Endothelial cell of umbilical vein (primary cell): ENCODE measurements around the gene PXMP4. TPM values are rescaled to one million over a fixed set of nuclear protein-coding genes. Genes with fewer than 3 reads are reported as not detected.

Experiments
- BruUV-seq: library from RNA; stranded (reverse); fragments of 400-500 nt; replicated peaks from 2 replicates; lab custom pipeline; 2021; lab: Mats Ljungman, UMichigan
- CTCF ChIA-PET: fragments of 300-600, 350-600 bp; sonication (Branson Sonifier 250); formaldehyde crosslinking; loops from one replicate; lab custom pipeline; 2021; ENCODE audit warnings: antibody characterized with exemption, inconsistent platforms; lab: Charles Lee
- POLR2A ChIA-PET: fragments of 300-600, 350-600 bp; sonication (Branson Sonifier 250); formaldehyde crosslinking; loops from one replicate; lab custom pipeline; 2021; ENCODE audit warnings: antibody characterized with exemption, inconsistent platforms; lab: Charles Lee
- DNase-seq: peaks from one replicate; pipeline ENCODE4 v3.0.0-alpha.2; 2011; ENCODE audit warnings: low read depth, low spot score
- FAIRE-seq: peaks from 2 replicates; lab custom pipeline; 2011; peaks lifted over from hg19 to GRCh38; lab: Jason Lieb, UNC
- H2AFZ ChIP-seq: 2 replicates; pipeline ENCODE4 v1.6.0; 2012; ENCODE audit warnings: low read depth, low read length, control low read depth, inconsistent platforms
- H3K27ac ChIP-seq: 2 replicates; pipeline ENCODE4 v1.5.1; 2011; ENCODE audit warnings: low read depth, mild to moderate bottlenecking, control low read depth, low read length, moderate library complexity; ENCODE audit not compliant: insufficient read depth
- H3K27me3 ChIP-seq, 2 experiments: 2 replicates each; pipeline versions ENCODE4 v1.6.0 to v1.6.1; 2011; ENCODE audit warnings: low read length in 2 of 2, mixed read lengths in 1 of 2; ENCODE audit not compliant: control insufficient read depth in 2 of 2, insufficient read depth in 2 of 2
- H3K36me3 ChIP-seq, 2 experiments: 2 replicates in 1 of 2; 3 replicates in 1 of 2; pipeline ENCODE4 v1.5.1; 2011; ENCODE audit warnings: low read length in 2 of 2, mild to moderate bottlenecking in 1 of 2, moderate library complexity in 1 of 2; ENCODE audit not compliant: control insufficient read depth in 2 of 2, insufficient read depth in 2 of 2; ENCODE audit errors: extremely low read depth in 1 of 2
- H3K4me1 ChIP-seq: 3 replicates; pipeline ENCODE4 v1.5.1; 2011; ENCODE audit warnings: mild to moderate bottlenecking, low read length; ENCODE audit not compliant: control insufficient read depth, insufficient read depth; ENCODE audit errors: extremely low read depth
- H3K4me2 ChIP-seq: 2 replicates; pipeline ENCODE4 v1.6.1; 2011; ENCODE audit warnings: low read length, control low read depth, mixed read lengths; ENCODE audit not compliant: insufficient read depth
- H3K4me3 ChIP-seq, 3 experiments: fragments of 200-600 bp in 1 of 3; sonication (generic), shearing (Covaris generic) in 1 of 3; replicated peaks in 1 of 3; 2 replicates each; pipeline ENCODE4 v1.5.1; 2011 to 2016; ENCODE audit warnings: control low read depth in 3 of 3, low read length in 3 of 3, mild to moderate bottlenecking in 2 of 3, inconsistent platforms in 1 of 3, low read depth in 1 of 3, moderate library complexity in 1 of 3; ENCODE audit not compliant: insufficient read depth in 1 of 3
- H3K79me2 ChIP-seq: 2 replicates; pipeline ENCODE4 v1.6.0; 2012; ENCODE audit warnings: low read length, inconsistent platforms; ENCODE audit not compliant: control insufficient read depth, insufficient read depth
- H3K9ac ChIP-seq: replicated peaks from 2 replicates; pipeline ENCODE3; 2011; ENCODE audit warnings: low read length, control low read depth; ENCODE audit not compliant: insufficient read depth; ENCODE audit errors: extremely low read depth
- H3K9me1 ChIP-seq: replicated peaks from 3 replicates; pipeline ENCODE4 v1.6.0; 2011; ENCODE audit warnings: mild to moderate bottlenecking, low read length; ENCODE audit not compliant: control insufficient read depth, insufficient read depth; ENCODE audit errors: extremely low read depth
- H3K9me3 ChIP-seq: replicated peaks from 2 replicates; pipeline ENCODE4 v1.5.1; 2012; ENCODE audit warnings: low read length, inconsistent platforms; ENCODE audit not compliant: control insufficient read depth, insufficient read depth
- H4K20me1 ChIP-seq: replicated peaks from 2 replicates; pipeline ENCODE3; 2011; ENCODE audit warnings: mild to moderate bottlenecking, low read length; ENCODE audit not compliant: control insufficient read depth, insufficient read depth; ENCODE audit errors: extremely low read depth
- GATA2 ChIP-seq: IDR thresholded peaks from 2 replicates; pipeline ENCODE4 v1.7.0; 2011; ENCODE audit warnings: low read depth, mild to moderate bottlenecking, moderate library complexity, mixed read lengths, low read length; ENCODE audit not compliant: insufficient read length, insufficient read depth
- MYC ChIP-seq: IDR thresholded peaks from one replicate; pipeline ENCODE4 v1.6.1; 2011; ENCODE audit warnings: mild to moderate bottlenecking, low read depth, low read length
- dilution Hi-C: fragments of 300-500 bp; cut with MboI; formaldehyde crosslinking; loops from one replicate; pipeline ENCODE4 v1.15.0; 2019; ENCODE audit warnings: low sequenced_read_pairs; ENCODE audit not compliant: extremely low pct_ligation_motif_present
- intact Hi-C: fragments of 100-400 bp; cut with micrococcal nuclease; formaldehyde crosslinking; loops from one replicate; pipeline ENCODE4 v1.10.0; 2022
- polyA plus RNA-seq, 4 experiments: library from polyadenylated mRNA; depleted of rRNA in 3 of 4; stranded (reverse) in 3 of 4; unstranded in 1 of 4; fragments of >200 nt; gene quantifications; 2 replicates each; pipeline versions ENCODE4 v1.2.1 to v1.2.3, GENCODE V29; 2011 to 2012; ENCODE audit warnings: missing spikeins in 1 of 4
- total RNA-seq: library from RNA; stranded (reverse); gene quantifications from 2 replicates; pipeline ENCODE4 v1.2.3, GENCODE V29; 2021
- TF ChIP-seq, protein P1 (sequence below), 2 donors: IDR thresholded peaks; 1 replicate in 1 of 2; 2 replicates in 1 of 2; pipeline ENCODE4 v1.5.1; 2011; ENCODE audit warnings: low read length in 2 of 2, mild to moderate bottlenecking in 2 of 2, moderate library complexity in 2 of 2, control low read depth in 1 of 2, inconsistent platforms in 1 of 2, low read depth in 1 of 2; ENCODE audit not compliant: insufficient read depth in 1 of 2; ENCODE audit errors: extremely low read depth in 1 of 2

PXMP4 gene
- total and polyA plus RNA-seq, 2 donors (not counting 3 experiments of a cell fraction or from before 2014, with no cell fraction given): 6.9 to 8.5 TPM

DNA sequence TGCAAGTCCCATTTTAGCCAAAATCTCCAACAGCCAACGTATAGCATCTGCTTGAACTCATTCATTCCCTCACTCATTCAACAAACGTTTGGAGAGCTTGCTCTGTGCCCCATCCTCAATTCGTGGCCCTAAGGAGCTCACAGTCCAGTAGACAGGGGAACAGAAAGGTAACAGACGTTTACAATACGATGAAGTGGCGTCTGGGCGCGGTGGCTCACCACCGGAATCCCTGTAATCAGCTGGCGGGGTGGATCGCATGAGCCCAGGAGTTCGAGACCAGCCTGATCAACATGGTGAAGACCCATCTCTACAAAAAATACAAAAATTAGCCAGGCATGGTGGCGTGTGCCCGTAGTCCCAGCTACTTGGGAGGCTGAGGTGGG lies 33.1 kb downstream of the PXMP4 start:
- H3K36me3 ChIP-seq: no peaks in the 10 kb centered on the region
- dilution Hi-C loops (no loop called here), intact Hi-C loops (loop anchor here (1.0 to 5.0 kb wide), 4 partner anchors 20 to 124 kb away; partner anchors contain the start of genes ACTL10, CHMP4B and ZNF341)
- peak overlapping the region; percentile 89 for H2AFZ ChIP-seq
- H3K9ac ChIP-seq: no peak overlapping the region
- H4K20me1 ChIP-seq: no peaks in the 10 kb centered on the region
- no peaks in the 10 kb centered on the region for H3K27me3 ChIP-seq
- H3K79me2 ChIP-seq: peaks cover 22% of the 10 kb centered on the region
- no peaks in the 10 kb centered on the region for H3K9me3 ChIP-seq
- DNase-seq (no peak), FAIRE-seq (no peak)
- H3K27ac ChIP-seq: peak overlapping the region; percentile 15
- H3K4me3 ChIP-seq: no peak overlapping the region
- peak overlapping the region; percentile 13 for H3K4me2 ChIP-seq
- H3K9me1 ChIP-seq: no peaks in the 10 kb centered on the region
- CTCF ChIA-PET: interaction anchor here (1.0 to 1.5 kb wide), 2 partner anchors 19 to 33 kb away, joined by 4 to 7 read pairs; partner anchors contain the start of gene PXMP4
- TF ChIP-seq GATA2: no peak
- TF ChIP-seq, protein P1, sequence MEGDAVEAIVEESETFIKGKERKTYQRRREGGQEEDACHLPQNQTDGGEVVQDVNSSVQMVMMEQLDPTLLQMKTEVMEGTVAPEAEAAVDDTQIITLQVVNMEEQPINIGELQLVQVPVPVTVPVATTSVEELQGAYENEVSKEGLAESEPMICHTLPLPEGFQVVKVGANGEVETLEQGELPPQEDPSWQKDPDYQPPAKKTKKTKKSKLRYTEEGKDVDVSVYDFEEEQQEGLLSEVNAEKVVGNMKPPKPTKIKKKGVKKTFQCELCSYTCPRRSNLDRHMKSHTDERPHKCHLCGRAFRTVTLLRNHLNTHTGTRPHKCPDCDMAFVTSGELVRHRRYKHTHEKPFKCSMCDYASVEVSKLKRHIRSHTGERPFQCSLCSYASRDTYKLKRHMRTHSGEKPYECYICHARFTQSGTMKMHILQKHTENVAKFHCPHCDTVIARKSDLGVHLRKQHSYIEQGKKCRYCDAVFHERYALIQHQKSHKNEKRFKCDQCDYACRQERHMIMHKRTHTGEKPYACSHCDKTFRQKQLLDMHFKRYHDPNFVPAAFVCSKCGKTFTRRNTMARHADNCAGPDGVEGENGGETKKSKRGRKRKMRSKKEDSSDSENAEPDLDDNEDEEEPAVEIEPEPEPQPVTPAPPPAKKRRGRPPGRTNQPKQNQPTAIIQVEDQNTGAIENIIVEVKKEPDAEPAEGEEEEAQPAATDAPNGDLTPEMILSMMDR (IDR thresholded peaks at IDR 0.05; ENCODE audit: extremely low read depth in 1 of 2, insufficient read depth in 1 of 2, low read depth in 1 of 2, low read length in 2 of 2): no peak
- TF ChIP-seq MYC: no peak
- BruUV-seq: no TSS peak
- peaks cover 36% of the 10 kb centered on the region for H3K4me1 ChIP-seq
- POLR2A ChIA-PET: no interaction called here
